ENCODE measurements around the gene CFB.

The CFB gene

DNA sequence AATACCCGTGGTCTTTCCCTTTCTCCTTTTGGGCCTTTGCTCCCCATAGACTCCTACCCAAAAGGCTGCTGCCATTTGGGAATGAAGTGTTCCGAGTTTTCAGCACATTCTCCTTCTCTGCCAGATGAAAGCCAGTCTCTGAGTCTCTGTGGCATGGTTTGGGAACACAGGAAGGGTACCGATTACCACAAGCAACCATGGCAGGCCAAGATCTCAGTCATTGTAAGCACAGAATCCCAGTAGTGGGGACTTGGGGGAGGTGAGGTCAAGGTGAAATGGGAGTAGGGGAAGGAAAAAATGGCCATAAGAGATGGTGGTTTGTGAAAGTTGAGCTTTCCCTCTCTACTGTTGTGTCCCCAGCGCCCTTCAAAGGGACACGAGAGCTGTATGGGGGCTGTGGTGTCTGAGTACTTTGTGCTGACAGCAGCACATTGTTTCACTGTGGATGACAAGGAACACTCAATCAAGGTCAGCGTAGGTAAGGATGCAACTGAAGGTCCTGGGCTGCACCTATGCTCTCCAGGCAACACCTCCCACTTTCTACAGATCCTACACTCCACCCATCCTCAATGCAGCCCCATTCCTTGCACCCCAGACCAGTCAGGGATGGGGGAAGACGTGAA is 4.1 kb downstream of the CFB start:
- no peak for DNase-seq

DNA sequence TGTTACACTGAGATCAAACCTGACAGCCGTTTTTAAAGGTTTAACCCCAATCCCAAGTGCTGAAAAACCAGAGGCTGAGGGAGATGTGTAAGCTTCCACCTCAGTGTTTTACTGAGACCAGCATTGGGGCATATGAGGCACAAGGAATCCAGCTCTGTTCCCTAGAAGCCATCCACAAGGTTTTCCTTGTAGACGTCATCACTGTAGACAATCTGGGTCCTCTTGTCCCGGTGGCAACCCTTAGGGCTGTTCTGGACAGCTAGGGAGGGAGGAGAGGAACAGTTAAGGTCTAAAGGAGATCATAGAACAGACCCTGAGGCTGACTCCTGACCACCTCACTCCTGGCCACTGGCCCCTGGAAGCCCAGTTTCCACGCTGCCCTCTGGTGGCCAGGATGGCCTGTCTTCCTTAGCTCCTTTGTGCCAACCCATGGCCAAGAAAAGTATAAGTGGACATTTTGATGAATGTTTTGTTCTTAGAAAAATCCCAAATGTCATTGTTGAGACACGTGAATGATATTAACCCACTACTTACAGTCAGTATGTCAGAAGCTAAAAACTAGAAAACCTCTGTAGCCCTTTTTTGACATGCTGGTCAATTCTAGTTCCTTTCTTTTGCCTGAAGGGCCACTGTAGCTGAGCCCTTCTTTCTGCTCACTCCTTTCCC is 6.4 kb downstream of the CFB start:
- DNase-seq = peak; percentile 50 to 54

DNA sequence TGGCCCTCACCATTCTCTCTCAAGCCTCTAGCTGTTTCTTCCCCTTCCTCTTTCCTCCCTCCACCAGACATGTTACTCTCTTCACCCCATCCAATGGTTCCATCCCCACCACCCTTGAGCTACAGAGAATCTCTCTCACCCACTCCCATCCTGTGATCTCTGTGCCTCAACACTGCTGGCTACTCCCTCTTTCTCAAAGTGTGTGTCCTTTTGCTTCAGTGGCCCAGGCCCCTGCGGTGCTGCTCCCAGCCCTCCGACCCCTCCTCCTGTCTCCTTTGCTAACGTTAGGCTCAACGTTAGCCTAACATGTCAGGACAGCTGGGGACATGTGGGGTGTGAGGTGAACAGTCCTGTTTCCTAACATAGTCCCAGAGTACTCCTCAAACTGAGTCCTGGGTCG is 7.0 kb downstream of the CFB start:
- DNase-seq = no peak

DNA sequence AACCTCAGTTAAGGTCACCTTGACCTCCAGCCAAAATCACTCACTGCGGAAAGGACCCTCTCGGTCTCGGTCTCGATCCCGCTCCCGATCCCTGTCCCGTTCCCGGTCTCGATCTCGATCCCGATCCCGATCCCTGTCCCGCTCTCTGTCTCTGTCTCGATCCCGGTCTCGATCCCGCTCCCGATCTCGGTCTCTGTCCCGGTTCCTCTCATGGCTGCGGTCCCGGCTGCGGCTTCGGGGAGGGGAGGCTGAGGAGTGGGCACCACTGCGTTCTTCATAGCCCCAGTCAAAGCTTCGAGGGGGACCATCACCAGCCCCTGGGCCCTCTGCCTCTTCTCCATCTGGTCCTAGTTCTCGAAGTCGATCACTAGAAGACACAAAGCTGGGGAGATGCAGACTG is 8.6 kb downstream of the CFB start:
- DNase-seq = no peak

DNA sequence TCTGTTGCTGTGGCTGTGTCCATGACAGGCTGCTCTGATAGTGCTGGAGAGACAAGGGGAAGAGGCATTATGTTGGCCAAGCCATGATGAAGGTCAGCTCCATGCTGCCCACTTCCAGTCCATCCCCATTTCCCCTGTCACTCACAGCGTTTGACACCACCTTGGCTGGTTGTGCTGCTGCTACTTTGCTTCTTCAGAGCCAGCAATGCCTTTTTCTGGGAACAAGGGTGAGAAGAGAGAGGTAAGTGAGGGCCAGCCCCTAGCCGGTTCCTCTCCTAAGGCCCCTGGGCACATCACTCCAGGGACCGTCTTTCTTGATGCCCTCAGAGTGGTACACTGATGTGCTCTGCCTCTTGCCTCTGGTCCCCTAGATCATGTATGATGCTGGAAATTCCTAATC is 10.9 kb downstream of the CFB start:
- DNase-seq = no peak

DNA sequence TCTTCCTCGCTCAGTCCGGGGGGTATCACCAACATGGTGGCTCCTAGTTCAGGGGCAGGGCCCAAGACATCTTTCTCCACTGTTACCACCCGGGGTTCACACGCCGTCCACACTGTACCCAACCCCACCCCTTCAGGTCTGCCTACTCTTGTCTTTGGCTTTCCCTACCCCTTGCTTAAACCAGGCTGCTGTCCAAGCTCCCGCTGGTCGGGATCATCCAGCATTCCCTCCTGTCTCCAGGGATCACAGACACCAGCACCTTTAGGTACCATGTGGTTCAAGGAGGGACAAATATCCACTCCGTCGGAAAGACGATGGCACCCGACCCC is 12.5 kb downstream of the CFB start:
- DNase-seq = no peak

DNA sequence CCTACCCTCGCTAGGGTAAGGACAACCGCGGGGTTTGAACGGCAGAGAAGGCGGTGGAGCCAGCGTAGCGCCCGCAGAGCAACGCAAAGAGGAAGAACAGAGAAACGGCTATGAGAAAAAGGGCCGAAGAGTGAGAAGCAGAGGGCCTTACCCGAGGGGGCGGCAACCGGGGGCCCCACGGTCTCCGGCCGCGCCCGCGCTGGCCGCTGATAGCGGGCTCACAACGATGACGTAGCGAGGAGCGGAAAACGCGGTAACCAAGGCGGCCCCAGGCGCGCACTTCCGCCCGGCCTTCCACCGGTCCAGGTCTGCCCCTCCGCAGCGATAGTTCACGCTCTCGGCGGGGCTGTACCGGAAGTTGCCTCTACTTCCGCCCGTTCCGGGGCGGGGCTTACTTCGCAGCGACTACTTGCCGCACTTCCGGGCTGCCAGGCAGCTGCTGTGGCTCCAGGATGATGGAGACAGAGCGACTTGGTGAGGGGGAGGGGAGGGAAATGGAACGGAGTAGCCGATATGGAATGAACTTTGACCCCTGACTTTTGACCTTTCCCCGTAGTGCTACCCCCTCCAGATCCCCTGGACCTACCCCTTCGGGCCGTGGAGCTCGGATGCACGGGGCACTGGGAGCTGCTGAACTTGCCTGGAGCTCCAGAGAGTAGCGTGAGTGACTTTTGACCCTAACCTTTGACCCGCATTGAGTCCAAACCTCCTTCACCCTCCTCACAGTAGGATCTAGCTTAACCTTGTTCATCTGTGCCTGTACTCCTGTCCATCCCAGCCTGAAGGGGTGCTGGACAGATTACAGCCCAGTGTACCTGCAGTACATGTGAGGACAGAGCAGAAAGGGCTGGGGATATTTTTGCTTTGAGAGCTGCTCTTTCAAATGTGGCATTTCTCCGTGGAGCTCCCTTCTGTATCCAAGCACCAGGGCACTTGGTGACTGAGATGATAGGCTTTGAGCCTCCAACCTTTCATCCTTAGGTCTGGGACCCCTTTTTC is 13.1 kb downstream of the CFB start, which contains the start of the genes NELFE and SKIC2:
TSS of gene NELFE (minus strand) at position 231 of the 999 bp plus-strand sequence. CDS start 525 bp downstream, outside the sequence.
TSS of gene SKIC2 (plus strand) at position 435 of the 999 bp plus-strand sequence. CDS start at position 453, 18 bp downstream.
- DNase-seq = peak; percentile 98

DNA sequence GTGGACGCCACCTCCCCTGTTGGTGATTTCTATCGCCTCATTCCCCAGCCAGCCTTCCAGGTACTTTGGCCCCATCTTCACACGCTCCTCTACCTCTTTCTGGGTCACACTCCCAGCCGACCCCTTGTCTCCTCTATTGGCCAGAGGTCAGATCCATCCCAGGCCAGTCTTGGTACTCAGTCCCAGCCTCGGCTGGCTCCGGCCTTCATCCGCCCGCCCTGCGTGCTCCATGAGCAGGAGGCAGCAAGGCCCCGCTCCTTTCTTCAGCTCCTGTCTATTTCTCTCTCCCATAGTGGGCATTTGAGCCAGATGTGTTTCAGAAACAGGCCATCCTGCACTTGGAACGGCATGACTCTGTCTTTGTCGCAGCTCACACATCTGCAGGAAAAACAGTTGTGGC is 15.7 kb downstream of the CFB start:
- no peak for DNase-seq

DNA sequence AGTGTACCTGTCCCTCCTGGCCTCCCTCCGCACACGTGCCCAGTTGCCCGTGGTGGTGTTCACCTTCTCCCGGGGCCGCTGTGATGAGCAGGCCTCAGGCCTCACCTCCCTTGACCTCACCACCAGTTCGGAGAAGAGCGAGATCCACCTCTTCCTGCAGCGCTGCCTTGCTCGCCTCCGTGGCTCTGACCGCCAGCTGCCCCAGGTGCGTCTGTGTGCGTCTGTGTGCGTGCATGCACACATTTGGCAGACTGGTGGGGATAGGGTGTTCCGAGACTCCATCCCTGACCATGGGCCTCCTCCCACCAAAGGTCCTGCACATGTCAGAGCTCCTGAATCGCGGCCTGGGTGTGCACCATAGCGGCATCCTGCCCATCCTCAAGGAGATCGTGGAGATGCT is 18.0 kb downstream of the CFB start:
- no peak for DNase-seq

DNA sequence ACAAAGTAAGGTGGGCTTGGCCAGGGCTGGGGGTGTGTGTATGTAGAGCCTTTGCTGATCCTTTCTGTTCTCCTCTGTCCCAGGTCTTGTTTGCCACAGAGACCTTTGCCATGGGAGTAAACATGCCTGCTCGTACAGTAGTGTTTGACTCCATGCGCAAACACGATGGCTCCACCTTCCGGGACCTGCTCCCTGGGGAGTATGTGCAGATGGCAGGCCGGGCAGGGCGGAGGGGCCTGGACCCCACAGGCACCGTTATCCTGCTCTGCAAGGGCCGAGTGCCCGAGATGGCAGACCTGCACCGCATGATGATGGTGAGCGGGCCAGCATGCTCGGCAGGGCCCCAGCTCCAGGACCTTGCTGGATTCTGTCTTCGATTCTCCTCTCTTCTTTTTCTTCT is 19.8 kb downstream of the CFB start:
- no peak for DNase-seq

DNA sequence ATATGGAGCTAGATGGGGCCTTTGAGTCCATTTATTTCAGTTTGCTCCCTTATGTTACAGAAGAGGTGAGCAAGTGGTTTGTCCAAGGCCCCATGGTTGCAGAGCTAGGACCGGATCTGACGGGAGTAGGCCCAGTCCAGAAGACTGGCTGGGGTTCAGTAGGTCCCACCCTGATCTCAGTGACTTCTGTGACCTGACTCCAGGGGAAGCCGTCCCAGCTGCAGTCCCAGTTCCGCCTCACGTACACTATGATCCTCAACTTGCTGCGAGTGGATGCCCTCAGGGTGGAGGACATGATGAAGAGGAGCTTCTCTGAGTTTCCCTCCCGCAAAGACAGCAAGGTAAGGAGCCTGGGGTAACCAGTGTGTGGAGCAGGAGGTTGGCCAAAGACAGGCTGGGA is 20.6 kb downstream of the CFB start:
- no peak for DNase-seq

DNA sequence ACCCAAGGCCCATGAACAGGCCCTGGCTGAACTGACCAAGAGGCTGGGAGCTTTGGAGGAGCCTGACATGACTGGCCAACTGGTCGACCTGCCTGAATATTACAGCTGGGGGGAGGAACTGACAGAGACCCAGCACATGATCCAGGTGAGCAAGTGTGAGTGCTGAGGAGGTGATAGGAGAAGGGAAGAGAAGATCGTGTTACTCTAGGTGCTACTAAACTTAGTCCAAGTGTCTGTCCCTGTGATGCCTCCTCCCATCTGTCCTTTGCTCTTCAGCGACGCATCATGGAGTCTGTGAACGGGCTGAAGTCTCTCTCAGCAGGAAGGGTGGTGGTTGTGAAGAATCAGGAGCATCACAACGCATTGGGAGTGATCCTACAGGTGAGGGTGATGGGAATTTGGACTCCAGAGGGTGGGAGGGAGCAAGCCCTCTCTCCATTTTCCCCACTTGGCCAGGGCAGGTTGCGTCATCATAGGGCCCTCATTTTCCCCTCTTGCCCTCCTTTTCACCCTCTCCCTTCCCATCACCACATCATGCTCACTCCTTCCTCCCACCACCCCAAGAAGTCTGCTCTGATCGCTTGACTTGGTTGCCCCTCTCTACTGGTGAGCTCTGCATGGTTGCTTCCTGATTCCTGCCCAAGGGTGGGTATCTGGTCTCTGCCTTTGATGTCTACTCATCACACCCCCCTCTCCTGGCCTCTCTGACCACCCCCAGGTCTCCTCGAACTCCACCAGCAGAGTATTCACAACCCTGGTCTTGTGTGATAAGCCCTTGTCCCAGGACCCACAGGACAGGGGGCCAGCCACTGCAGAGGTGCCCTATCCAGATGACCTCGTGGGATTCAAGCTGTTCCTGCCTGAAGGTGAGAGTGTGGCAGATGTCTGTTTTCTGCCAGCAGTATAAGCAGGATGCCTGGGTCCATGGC is 21.4 kb downstream of the CFB start:
- no peak for DNase-seq

DNA sequence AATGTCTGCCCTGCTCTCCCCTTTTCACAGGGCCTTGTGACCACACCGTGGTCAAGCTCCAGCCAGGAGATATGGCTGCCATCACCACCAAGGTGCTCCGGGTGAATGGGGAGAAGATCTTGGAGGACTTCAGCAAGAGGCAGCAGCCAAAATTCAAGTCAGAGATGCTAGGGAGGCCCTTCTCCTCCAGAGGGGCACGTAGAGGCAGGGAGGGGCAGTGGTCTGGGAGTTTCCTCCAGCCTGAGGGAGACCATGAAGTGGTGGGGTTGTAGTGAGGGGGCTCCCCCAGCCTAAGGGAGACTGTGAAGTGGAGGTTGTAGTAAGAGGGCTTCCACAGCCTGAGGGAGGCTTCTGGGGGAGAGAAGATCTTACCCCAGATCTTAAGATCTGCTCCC is 22.0 kb downstream of the CFB start:
- DNase-seq = no peak

DNA sequence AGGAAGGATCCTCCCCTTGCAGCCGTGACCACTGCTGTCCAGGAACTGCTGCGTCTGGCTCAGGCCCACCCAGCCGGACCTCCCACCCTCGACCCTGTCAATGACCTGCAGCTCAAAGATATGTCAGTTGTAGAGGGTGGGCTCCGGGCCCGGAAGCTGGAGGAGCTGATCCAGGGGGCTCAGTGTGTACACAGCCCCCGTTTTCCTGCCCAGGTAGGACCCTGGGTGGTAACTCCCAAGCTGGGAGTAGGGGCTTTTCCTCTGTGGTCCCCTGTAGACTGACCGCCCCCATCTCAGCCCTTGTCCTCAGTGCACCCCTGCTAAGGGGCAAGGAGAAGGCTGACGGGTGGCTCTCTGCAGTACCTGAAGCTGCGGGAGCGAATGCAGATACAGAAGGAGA is 22.4 kb downstream of the CFB start:
- no peak for DNase-seq

DNA sequence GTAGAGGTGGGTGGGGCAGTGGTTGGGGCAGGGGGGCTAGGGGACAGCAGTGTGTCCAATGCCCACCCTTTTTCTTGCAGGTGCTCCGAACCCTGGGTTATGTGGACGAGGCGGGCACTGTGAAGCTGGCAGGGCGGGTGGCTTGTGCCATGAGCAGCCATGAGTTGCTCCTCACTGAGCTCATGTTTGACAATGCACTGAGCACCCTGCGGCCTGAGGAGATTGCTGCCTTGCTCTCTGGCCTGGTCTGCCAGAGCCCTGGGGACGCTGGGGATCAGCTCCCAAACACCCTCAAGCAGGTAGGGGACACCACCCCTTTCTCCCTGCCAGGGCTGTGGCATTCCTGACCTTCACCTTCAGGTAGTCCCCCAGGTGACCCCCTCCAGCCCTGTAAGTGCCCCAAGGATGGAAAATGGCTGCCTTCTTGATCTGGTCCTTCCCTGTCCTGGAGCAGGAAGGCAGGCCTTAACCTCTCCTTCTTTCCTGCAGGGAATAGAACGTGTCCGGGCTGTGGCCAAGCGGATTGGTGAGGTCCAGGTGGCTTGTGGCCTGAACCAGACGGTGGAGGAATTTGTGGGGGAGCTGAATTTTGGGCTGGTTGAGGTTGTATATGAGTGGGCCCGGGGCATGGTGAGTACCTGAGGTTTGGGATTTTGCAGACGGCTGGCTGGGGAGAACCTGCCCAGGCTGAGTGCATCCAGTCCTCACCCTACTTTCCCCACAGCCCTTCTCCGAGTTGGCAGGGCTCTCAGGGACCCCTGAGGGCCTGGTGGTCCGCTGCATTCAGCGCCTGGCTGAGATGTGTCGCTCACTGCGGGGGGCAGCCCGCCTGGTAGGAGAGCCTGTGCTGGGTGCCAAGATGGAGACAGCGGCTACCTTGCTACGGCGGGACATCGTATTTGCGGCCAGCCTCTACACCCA is 23.2 kb downstream of the CFB start:
- no peak for DNase-seq

DNA sequence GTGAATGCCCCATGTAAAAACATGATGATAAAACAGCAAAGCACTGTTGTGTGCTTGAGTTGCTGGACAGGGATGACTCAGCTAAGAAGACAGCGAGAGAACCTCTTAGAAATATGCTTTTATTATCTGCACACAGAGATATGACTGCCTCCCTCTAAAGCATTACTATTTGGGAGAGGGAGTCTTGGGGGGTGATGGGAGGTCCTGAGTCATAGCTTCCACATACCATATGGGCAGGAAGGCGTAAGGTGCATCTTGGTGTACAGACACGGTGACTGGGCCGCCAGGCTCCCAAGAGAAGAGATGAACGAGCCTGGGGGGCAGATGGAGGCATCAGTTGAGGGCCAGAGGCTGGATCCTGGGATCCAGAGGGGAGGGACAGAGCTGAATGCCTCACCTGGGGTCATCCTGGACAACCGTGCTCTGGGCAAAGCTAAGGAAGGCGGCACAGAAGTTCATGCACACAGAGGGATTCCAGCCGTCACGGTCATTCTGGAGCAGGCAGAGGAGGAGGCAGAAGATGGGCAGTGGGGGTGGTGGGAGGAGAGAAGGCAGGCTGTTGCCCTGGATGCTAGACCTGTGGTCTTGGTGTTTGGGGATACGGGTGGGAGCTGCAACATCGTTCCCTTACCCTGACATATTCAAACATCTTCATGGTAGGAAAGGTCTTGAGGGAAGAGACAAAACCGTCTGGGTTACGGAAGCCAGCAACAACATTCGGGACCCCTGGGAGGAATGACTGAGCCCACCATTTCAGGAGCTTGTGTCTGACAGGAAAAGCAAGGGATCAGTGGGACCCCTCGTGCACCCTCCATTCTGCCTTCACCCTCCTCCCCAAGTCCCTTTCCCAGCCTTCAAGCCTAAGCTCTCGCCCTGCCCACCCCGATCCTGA is 24.1 kb downstream of the CFB start:
- DNase-seq = no peak

DNA sequence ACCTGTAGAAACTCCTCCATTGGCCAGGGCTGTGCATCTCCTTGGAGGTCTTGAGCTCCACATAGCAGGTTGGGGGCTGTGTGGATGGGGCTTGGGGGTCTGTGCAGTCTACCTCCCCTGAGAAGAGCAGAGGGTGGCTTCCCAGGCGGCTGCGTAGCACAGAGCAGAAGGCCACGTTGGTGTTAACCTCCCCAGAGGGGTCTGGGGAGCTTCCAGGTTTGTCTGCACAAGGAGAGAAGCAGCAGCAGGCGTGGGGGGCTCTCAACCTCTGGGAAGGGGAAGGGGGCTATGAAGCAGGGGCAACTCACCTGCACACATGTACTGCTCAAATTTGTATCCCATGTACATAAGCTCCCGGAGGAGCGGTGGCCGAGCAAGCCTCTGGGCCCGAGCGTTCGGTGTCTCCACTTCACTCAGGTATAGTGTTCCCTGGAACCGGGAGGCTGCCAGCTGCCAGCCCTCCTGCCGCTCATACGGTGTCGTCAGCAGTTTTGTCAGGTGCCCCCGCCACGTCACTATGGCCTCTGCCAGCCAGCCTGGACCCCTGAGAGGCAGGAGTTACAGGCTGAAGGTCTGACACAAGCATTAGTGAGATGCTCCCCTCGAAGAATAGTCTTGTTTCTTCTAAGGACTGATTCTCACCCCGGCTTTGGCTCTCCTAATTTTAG is 24.8 kb downstream of the CFB start:
- no peak for DNase-seq

DNA sequence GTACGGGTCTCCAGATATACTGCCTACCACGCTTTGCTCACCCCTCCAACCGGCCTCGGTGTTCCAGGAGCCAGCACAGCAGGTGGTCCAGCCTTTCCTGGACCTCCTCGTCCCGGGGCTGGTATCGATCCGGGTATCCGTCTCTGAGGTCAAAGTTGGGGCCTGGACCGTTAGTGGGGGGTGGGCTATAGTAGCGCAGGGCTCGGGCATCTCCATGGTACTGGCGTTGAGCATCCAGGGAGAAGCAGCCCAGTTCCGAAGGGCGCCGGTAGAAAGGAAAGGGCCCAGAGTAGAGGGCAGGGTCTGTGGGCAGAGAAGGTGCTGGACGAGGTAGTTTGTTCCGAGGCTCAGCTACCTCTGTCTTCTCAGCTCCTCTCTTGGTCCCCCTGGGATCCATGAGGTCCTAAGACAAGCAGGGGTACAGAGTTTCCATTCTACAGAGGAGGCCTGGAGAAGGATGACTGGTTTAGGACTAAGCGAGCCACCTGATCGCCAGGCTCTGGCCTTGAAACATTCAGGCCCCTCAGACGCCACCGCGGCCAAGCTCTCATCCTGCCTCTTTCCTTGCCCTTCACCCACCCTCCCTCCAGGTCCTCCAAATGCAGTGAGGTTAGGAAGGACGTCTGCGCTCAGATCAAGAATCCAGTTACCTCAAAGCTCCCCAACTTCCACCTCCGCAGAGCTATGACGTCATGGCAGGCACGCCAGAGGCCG is 25.5 kb downstream of the CFB start:
- peak in 1 of 2 donors; percentile 27 for DNase-seq

All from stimulated activated CD4-positive, alpha-beta T cell treated with anti-CD3 and anti-CD28 coated beads, Interleukin-2, amount 100 ng/mL, for 24 hours (primary cell).